Measurements from ENCODE around the gene PPP2R3C.

DNA sequence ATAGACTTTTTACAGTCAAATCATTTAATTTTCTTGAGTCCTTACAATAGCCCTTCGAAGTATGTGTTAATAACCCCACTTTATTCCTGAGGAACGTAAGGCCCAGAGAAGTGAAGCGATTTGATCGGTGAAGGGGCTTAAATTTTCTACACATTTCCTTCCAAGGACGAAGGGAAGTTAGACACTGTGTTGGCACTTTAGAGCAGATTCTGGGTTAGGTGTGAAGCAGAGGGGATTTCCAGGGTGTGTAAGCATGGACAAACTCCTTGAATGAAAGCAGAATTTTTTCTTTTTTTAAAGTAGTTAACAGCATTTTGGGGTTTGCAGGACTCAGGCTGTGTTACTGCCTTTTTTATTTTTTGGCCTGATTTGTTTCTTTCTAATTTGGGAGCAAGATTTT, 39.4 kb upstream of the PPP2R3C start:
- TF ChIP-seq, protein P1, sequence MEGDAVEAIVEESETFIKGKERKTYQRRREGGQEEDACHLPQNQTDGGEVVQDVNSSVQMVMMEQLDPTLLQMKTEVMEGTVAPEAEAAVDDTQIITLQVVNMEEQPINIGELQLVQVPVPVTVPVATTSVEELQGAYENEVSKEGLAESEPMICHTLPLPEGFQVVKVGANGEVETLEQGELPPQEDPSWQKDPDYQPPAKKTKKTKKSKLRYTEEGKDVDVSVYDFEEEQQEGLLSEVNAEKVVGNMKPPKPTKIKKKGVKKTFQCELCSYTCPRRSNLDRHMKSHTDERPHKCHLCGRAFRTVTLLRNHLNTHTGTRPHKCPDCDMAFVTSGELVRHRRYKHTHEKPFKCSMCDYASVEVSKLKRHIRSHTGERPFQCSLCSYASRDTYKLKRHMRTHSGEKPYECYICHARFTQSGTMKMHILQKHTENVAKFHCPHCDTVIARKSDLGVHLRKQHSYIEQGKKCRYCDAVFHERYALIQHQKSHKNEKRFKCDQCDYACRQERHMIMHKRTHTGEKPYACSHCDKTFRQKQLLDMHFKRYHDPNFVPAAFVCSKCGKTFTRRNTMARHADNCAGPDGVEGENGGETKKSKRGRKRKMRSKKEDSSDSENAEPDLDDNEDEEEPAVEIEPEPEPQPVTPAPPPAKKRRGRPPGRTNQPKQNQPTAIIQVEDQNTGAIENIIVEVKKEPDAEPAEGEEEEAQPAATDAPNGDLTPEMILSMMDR (conservative IDR thresholded peaks at IDR 0.05): no peak
- TF ChIP-seq ZFX (IDR thresholded peaks at IDR 0.05): no peak

All from C4-2B (cell line).